GM19372 (cell line): Measurements from ENCODE around the gene SOWAHA.

Source experiments
- ATAC-seq: cut with Tn5 transposase; IDR thresholded peaks from one replicate; pipeline ENCODE4 v1.9.1; 2021; ENCODE audit warnings: mild to moderate bottlenecking, low read depth, moderate library complexity; ENCODE audit not compliant: unreplicated experiment

SOWAHA gene

GRCh38 chr5:132824426-132824825, 11.3 kb downstream of the SOWAHA start:
- ATAC-seq, result no peak

GRCh38 chr5:132825033-132825833, 12.1 kb downstream of the SOWAHA start:
- ATAC-seq, result no peak

GRCh38 chr5:132825834-132826391, 12.8 kb downstream of the SOWAHA start:
- ATAC-seq, result no peak

GRCh38 chr5:132826424-132827082, 13.5 kb downstream of the SOWAHA start:
- no peak for ATAC-seq

GRCh38 chr5:132827943-132828673, 15.0 kb downstream of the SOWAHA start:
- no peak for ATAC-seq

GRCh38 chr5:132828846-132829494, 15.9 kb downstream of the SOWAHA start:
- no peak for ATAC-seq

GRCh38 chr5:132829742-132830435, 16.8 kb downstream of the SOWAHA start:
- peak; percentile 68 for ATAC-seq

GRCh38 chr5:132830436-132831094, 17.5 kb downstream of the SOWAHA start, which contains the start of gene SHROOM1:
Gene SHROOM1, minus strand, starts transcription at chr5:132830647. Its CDS starts 4,507 bp downstream, at chr5:132826140.
- peak; percentile 70 for ATAC-seq

DNA sequence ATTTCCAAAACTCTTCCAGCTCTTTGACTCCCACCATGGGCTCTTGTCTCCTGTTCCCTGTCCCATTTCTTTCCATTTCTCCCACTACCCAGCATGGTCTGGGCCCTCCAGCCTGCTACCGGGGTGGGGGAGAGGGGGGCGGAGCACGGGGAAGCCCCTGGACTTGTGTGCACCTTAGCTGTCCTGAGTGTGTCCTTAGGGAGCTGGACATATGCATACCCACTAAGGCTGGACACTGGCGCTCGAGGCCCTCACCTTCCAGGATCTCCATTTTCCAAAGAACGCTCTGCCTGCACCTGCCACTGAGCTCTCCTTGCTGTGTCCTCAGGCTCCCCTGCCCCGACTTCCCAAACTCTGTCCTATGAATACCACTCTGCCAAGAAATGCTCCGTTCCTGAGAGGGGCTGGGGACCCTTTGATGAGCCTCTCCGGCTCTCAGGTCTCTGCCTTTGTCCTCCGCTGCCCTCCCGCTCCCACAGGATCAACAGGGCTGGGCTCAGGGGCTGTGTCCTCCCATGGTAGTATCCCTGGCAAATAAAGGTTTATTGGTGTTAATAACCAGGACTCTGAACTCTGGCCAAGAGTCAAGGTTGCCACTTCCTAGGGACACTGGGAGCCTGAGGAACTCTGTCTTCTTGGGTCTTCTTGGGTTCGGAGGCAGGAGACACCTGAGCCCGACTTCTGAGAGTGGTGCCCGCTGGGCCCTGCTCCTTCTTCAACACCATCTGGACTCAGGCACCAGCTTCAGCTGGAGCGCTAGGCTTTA, 18.2 kb downstream of the SOWAHA start:
- no peak for ATAC-seq

DNA sequence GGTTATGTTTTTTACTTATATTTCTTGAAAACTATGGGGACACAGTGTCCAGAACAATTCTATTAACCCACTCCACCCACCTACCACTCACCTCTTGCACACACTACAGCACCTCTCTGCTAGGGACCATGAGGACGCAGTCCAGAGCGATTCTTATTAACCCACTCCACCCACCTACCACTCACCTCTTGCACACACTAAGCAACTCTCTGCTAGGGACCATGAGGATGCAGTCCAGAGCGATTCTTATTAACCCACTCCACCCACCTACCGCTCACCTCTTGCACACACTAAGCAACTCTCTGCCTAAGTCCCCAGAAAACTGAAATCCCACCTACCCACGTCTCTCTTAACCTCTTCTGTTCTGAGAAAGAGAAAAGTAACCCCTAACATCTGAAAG, 19.5 kb downstream of the SOWAHA start:
- no peak for ATAC-seq

GRCh38 chr5:132834057-132834456, 21.0 kb downstream of the SOWAHA start:
- ATAC-seq, result no peak

GRCh38 chr5:132836852-132837251, 23.8 kb downstream of the SOWAHA start:
- ATAC-seq, result no peak

DNA sequence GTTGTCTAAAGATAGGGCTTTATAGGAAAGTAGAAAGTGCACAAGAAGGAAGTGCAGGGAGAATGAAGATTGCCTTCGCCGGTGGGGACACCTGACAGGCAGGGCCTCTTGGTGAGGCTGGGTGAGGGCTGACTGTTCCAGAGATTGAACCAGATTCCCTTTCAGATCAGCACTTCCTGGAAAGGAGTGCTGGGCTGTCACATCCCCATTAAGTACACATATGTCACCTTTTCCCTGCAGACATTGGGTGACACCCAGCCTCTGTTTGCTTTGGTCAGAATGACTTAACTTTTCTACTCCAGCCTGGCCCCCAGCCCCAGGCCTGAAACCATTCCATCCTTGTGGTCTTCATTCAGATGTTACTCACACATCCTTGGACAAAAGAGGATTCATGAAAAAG, 24.8 kb downstream of the SOWAHA start:
- ATAC-seq, result no peak

- no peak for ATAC-seq
Measured at GRCh38 chr5:132838516-132839282, 25.6 kb downstream of the SOWAHA start.

DNA sequence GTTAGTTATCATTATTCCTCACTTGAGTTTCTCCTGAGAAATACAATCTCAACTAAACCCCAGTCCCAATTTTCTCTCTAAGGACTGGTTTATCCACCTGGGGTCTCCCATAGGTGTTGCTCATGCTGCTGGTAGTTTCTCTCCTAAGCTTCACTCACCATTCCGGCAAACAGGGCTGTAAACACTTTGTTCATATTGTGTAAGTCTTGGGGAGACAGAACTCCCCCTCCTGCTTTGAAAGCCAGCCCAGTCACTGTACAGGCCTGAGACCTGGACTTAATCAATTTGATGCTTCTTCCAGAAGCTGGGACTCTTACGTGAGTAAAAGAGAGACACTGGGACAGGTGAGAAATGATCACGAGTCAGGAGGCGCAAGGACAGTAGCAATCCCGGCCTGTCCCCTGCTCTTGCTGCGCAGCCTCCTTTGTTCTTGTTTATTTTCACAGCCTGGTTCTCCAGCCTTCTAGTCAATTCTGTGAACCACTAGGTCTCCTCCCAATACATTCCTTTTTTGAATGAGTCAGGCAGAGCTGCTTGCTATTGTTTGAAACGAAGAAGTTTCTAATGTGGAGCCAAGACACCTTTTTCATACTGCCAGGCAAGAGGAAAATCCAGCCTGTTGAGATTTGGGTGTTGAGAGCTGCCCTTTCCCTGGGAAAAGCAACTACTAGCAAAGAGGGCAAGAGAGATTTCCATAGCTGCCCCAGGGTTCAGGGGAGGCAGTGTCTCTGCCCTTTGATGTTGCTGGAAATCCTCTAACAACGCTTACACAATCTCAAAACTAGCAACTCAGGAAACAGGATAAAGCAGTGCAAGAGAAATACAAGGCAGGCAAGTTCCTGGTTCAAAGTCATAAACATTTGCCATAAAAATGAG, 26.6 kb downstream of the SOWAHA start:
- no peak for ATAC-seq

- ATAC-seq, result no peak
Measured at GRCh38 chr5:132840313-132840712, 27.2 kb downstream of the SOWAHA start.

DNA sequence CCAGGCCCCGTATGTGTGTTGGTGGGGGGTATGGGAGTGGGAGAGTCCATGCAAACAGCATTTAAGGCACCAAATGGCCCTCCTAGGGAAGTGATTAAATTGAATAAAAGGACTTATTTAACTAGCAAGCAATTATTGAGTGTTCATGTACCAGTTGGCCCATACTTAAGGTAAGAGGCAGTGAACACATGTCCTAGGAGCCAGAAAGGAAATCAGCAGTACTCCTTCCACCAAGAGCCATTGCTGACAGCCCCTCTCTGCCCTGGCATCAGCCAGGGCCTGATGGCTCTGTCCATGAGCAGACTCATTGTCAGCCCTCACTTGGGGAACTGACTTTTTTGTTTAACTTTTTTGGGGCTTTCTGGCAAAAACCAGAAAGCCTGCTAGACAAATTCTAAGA, 27.8 kb downstream of the SOWAHA start:
- ATAC-seq, result no peak
